HCEC 1CT (cell line): ENCODE measurements around the gene MRPL36.
"Not testable (repeated sequence)": the region's sequence is repeated elsewhere in the genome, so short reads cannot be mapped to it uniquely, and the experiment has no call there.

ENCODE experiments used
- DNase-seq: peaks from one replicate; pipeline ENCODE4 v3.0.0-alpha.2; 2017

Gene MRPL36

GRCh38 chr5:1814183-1815020 lies 14.8 kb upstream of the MRPL36 start:
- no peak for DNase-seq

- DNase-seq, result no peak
Observed at GRCh38 chr5:1810581-1811101, 11.0 kb upstream of the MRPL36 start.

GRCh38 chr5:1809416-1810035 lies 9.9 kb upstream of the MRPL36 start:
- no peak for DNase-seq

GRCh38 chr5:1808439-1808838 lies 8.8 kb upstream of the MRPL36 start:
- no peak for DNase-seq

GRCh38 chr5:1807451-1808185 lies 8.0 kb upstream of the MRPL36 start:
- no peak for DNase-seq

- DNase-seq, result no peak
Observed at GRCh38 chr5:1806974-1807373, 7.3 kb upstream of the MRPL36 start.

- DNase-seq, result no peak
Observed at GRCh38 chr5:1806199-1806598, 6.6 kb upstream of the MRPL36 start.

- DNase-seq, result no peak
Observed at GRCh38 chr5:1805736-1806135, 6.1 kb upstream of the MRPL36 start.

GRCh38 chr5:1805326-1805725 lies 5.7 kb upstream of the MRPL36 start:
- no peak for DNase-seq

GRCh38 chr5:1804001-1804690 lies 4.5 kb upstream of the MRPL36 start:
- DNase-seq, result no peak

- DNase-seq, result no peak
Observed at GRCh38 chr5:1803192-1803591, 3.6 kb upstream of the MRPL36 start.

- no peak for DNase-seq
Observed at GRCh38 chr5:1801967-1802295, 2.3 kb upstream of the MRPL36 start.

GRCh38 chr5:1801222-1801966 lies 1.8 kb upstream of the MRPL36 start, which contains the start of gene NDUFS6:
TSS of gene NDUFS6 (plus strand) at chr5:1801407. CDS start at chr5:1801418, 11 bp downstream.
- DNase-seq, result peak; percentile 72

GRCh38 chr5:1800472-1801221 lies 1.0 kb upstream of the MRPL36 start:
- no peak for DNase-seq

- peak; percentile 23 for DNase-seq
Observed at GRCh38 chr5:1799110-1799601, 481 bp downstream of the MRPL36 start.

GRCh38 chr5:1798589-1798988 lies 1.0 kb downstream of the MRPL36 start:
- not testable (repeated sequence) for DNase-seq

- DNase-seq, result no peak
Observed at GRCh38 chr5:1797855-1798254, 1.8 kb downstream of the MRPL36 start.

GRCh38 chr5:1797103-1797800 lies 2.4 kb downstream of the MRPL36 start:
- no peak for DNase-seq

- no peak for DNase-seq
Observed at GRCh38 chr5:1796371-1797102, 3.1 kb downstream of the MRPL36 start.

GRCh38 chr5:1795931-1796330 lies 3.7 kb downstream of the MRPL36 start:
- no peak for DNase-seq
